Endothelial cell of umbilical vein (primary cell): ENCODE data around the gene NEK6. TPM values are rescaled to one million over a fixed set of nuclear protein-coding genes. Genes with fewer than 3 reads are reported as not detected.

Source experiments
- BruUV-seq: library from RNA; stranded (reverse); fragments of 400-500 nt; replicated peaks from 2 replicates; lab custom pipeline; 2021; lab: Mats Ljungman, UMichigan
- CTCF ChIA-PET: fragments of 300-600, 350-600 bp; sonication (Branson Sonifier 250); formaldehyde crosslinking; loops from one replicate; lab custom pipeline; 2021; ENCODE audit warnings: antibody characterized with exemption, inconsistent platforms; lab: Charles Lee
- POLR2A ChIA-PET: fragments of 300-600, 350-600 bp; sonication (Branson Sonifier 250); formaldehyde crosslinking; loops from one replicate; lab custom pipeline; 2021; ENCODE audit warnings: antibody characterized with exemption, inconsistent platforms; lab: Charles Lee
- DNase-seq: peaks from one replicate; pipeline ENCODE4 v3.0.0-alpha.2; 2011; ENCODE audit warnings: low read depth, low spot score
- FAIRE-seq: peaks from 2 replicates; lab custom pipeline; 2011; peaks lifted over from hg19 to GRCh38; lab: Jason Lieb, UNC
- H2AFZ ChIP-seq: 2 replicates; pipeline ENCODE4 v1.6.0; 2012; ENCODE audit warnings: low read depth, low read length, control low read depth, inconsistent platforms
- H3K27ac ChIP-seq: 2 replicates; pipeline ENCODE4 v1.5.1; 2011; ENCODE audit warnings: low read depth, mild to moderate bottlenecking, control low read depth, low read length, moderate library complexity; ENCODE audit not compliant: insufficient read depth
- H3K27me3 ChIP-seq, 2 experiments: 2 replicates each; pipeline versions ENCODE4 v1.6.0 to v1.6.1; 2011; ENCODE audit warnings: low read length in 2 of 2, mixed read lengths in 1 of 2; ENCODE audit not compliant: control insufficient read depth in 2 of 2, insufficient read depth in 2 of 2
- H3K36me3 ChIP-seq, 2 experiments: 2 replicates in 1 of 2; 3 replicates in 1 of 2; pipeline ENCODE4 v1.5.1; 2011; ENCODE audit warnings: low read length in 2 of 2, mild to moderate bottlenecking in 1 of 2, moderate library complexity in 1 of 2; ENCODE audit not compliant: control insufficient read depth in 2 of 2, insufficient read depth in 2 of 2; ENCODE audit errors: extremely low read depth in 1 of 2
- H3K4me1 ChIP-seq: 3 replicates; pipeline ENCODE4 v1.5.1; 2011; ENCODE audit warnings: mild to moderate bottlenecking, low read length; ENCODE audit not compliant: control insufficient read depth, insufficient read depth; ENCODE audit errors: extremely low read depth
- H3K4me2 ChIP-seq: 2 replicates; pipeline ENCODE4 v1.6.1; 2011; ENCODE audit warnings: low read length, control low read depth, mixed read lengths; ENCODE audit not compliant: insufficient read depth
- H3K4me3 ChIP-seq, 3 experiments: fragments of 200-600 bp in 1 of 3; sonication (generic), shearing (Covaris generic) in 1 of 3; replicated peaks in 1 of 3; 2 replicates each; pipeline ENCODE4 v1.5.1; 2011 to 2016; ENCODE audit warnings: control low read depth in 3 of 3, low read length in 3 of 3, mild to moderate bottlenecking in 2 of 3, inconsistent platforms in 1 of 3, low read depth in 1 of 3, moderate library complexity in 1 of 3; ENCODE audit not compliant: insufficient read depth in 1 of 3
- H3K79me2 ChIP-seq: 2 replicates; pipeline ENCODE4 v1.6.0; 2012; ENCODE audit warnings: low read length, inconsistent platforms; ENCODE audit not compliant: control insufficient read depth, insufficient read depth
- H3K9ac ChIP-seq: replicated peaks from 2 replicates; pipeline ENCODE3; 2011; ENCODE audit warnings: low read length, control low read depth; ENCODE audit not compliant: insufficient read depth; ENCODE audit errors: extremely low read depth
- H3K9me1 ChIP-seq: replicated peaks from 3 replicates; pipeline ENCODE4 v1.6.0; 2011; ENCODE audit warnings: mild to moderate bottlenecking, low read length; ENCODE audit not compliant: control insufficient read depth, insufficient read depth; ENCODE audit errors: extremely low read depth
- H3K9me3 ChIP-seq: replicated peaks from 2 replicates; pipeline ENCODE4 v1.5.1; 2012; ENCODE audit warnings: low read length, inconsistent platforms; ENCODE audit not compliant: control insufficient read depth, insufficient read depth
- H4K20me1 ChIP-seq: replicated peaks from 2 replicates; pipeline ENCODE3; 2011; ENCODE audit warnings: mild to moderate bottlenecking, low read length; ENCODE audit not compliant: control insufficient read depth, insufficient read depth; ENCODE audit errors: extremely low read depth
- EZH2 ChIP-seq: IDR thresholded peaks from 2 replicates; pipeline ENCODE4 v1.6.1; 2012; ENCODE audit warnings: borderline replicate concordance, low read depth, mild to moderate bottlenecking, moderate library complexity, low read length, inconsistent platforms; ENCODE audit not compliant: severe bottlenecking
- FOS ChIP-seq: IDR thresholded peaks from 2 replicates; pipeline ENCODE4 v1.6.1; 2011; ENCODE audit warnings: mild to moderate bottlenecking, low read length, moderate library complexity, borderline replicate concordance; ENCODE audit not compliant: insufficient read depth
- GATA2 ChIP-seq: IDR thresholded peaks from 2 replicates; pipeline ENCODE4 v1.7.0; 2011; ENCODE audit warnings: low read depth, mild to moderate bottlenecking, moderate library complexity, mixed read lengths, low read length; ENCODE audit not compliant: insufficient read length, insufficient read depth
- JUN ChIP-seq: IDR thresholded peaks from 2 replicates; pipeline ENCODE4 v1.6.1; 2011; ENCODE audit warnings: borderline replicate concordance, low read depth; ENCODE audit not compliant: insufficient read length, insufficient read depth
- MYC ChIP-seq: IDR thresholded peaks from one replicate; pipeline ENCODE4 v1.6.1; 2011; ENCODE audit warnings: mild to moderate bottlenecking, low read depth, low read length
- POLR2A ChIP-seq: IDR thresholded peaks from 2 replicates; pipeline ENCODE4 v1.6.1; 2012; ENCODE audit warnings: low read depth, mild to moderate bottlenecking, control low read depth, low read length
- POLR2AphosphoS5 ChIP-seq: IDR thresholded peaks from 2 replicates; pipeline ENCODE4 v1.6.1; 2012; ENCODE audit warnings: low read depth, mild to moderate bottlenecking, control low read depth, low read length, moderate library complexity; ENCODE audit not compliant: insufficient read depth
- dilution Hi-C: fragments of 300-500 bp; cut with MboI; formaldehyde crosslinking; loops from one replicate; pipeline ENCODE4 v1.15.0; 2019; ENCODE audit warnings: low sequenced_read_pairs; ENCODE audit not compliant: extremely low pct_ligation_motif_present
- intact Hi-C: fragments of 100-400 bp; cut with micrococcal nuclease; formaldehyde crosslinking; loops from one replicate; pipeline ENCODE4 v1.10.0; 2022
- polyA plus RNA-seq, 4 experiments: library from polyadenylated mRNA; depleted of rRNA in 3 of 4; stranded (reverse) in 3 of 4; unstranded in 1 of 4; fragments of >200 nt; gene quantifications; 2 replicates each; pipeline versions ENCODE4 v1.2.1 to v1.2.3, GENCODE V29; 2011 to 2012; ENCODE audit warnings: missing spikeins in 1 of 4
- total RNA-seq: library from RNA; stranded (reverse); gene quantifications from 2 replicates; pipeline ENCODE4 v1.2.3, GENCODE V29; 2021
- TF ChIP-seq, protein P1 (sequence below): IDR thresholded peaks from 2 replicates; pipeline ENCODE4 v1.6.1; 2011; ENCODE audit not compliant: insufficient read depth, insufficient read length
- TF ChIP-seq, protein P2 (sequence below), 2 donors: IDR thresholded peaks; 1 replicate in 1 of 2; 2 replicates in 1 of 2; pipeline ENCODE4 v1.5.1; 2011; ENCODE audit warnings: low read length in 2 of 2, mild to moderate bottlenecking in 2 of 2, moderate library complexity in 2 of 2, control low read depth in 1 of 2, inconsistent platforms in 1 of 2, low read depth in 1 of 2; ENCODE audit not compliant: insufficient read depth in 1 of 2; ENCODE audit errors: extremely low read depth in 1 of 2

The NEK6 gene
- total and polyA plus RNA-seq, 2 donors (not counting 3 experiments of a cell fraction or from before 2014, with no cell fraction given): 64.3 to 67.1 TPM

DNA sequence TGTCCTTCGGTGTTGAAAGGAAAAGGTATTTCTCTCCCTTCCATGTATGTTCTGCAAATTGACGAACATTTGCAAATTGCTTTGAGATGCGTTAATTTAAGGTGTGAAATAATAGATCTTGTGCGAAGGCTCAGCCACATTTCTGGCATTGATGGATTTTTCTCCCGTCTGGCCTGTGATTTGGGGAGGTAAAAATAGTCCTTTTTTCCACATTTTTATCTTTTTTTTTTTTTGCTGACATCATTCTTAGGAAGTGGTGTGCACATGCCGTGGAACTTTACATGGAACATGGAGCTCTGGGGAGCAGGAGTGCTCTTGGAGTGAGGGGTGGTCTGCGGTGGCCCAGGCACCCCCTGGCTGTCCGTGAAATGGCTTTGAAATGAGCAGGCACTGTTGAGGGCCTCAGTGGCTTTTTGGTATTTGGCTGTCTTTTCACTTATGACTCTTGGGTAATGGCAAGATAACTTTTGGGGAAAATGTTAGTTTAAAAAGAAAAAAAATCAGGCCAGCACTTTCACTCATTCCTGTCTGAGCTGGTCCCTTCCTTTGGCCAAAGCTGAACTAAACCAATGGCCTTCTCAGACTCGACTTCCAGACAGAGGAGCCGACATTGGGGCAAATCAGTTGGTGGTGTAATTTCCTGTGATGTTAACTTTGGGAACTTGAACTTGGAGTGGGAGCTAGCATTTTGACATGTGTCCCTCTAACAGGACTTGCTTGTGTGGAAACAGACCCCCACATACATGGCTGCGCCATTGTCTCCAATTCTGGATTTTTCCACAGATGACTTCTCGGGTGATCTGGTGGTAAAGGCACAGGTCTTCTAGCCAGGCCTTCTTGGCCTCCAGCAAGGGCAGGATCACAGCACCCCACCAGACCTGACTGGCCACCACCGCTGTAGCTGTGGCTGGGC, 4.2 kb downstream of the NEK6 start:
- H3K36me3 ChIP-seq: no peaks in the 10 kb centered on the region
- H3K27me3 ChIP-seq: no peaks in the 10 kb centered on the region
- no peaks in the 10 kb centered on the region for H3K9me3 ChIP-seq
- DNase-seq (peak; percentile 16), FAIRE-seq (no peak)
- dilution Hi-C loops (no loop called here), intact Hi-C loops (loop anchor here (1.0 to 5.0 kb wide), 2 partner anchors 35 to 150 kb away; no protein-coding TSS in a partner anchor)
- ChIA-PET POLR2A (no interaction called here), CTCF (interaction anchor here (0.6 to 1.0 kb wide), 2 partner anchors 9 to 129 kb away, joined by 3 read pairs; no protein-coding TSS in a partner anchor)
- peak overlapping the region; percentile 60 for H3K27ac ChIP-seq
- H4K20me1 ChIP-seq: no peaks in the 10 kb centered on the region
- peaks cover 83% of the 10 kb centered on the region for H3K79me2 ChIP-seq
- TF ChIP-seq MYC (no peak), POLR2AphosphoS5 (no peak), GATA2 (no peak), EZH2 (no peak), POLR2A (no peak), JUN (no peak), FOS (no peak)
- TF ChIP-seq, protein P1, sequence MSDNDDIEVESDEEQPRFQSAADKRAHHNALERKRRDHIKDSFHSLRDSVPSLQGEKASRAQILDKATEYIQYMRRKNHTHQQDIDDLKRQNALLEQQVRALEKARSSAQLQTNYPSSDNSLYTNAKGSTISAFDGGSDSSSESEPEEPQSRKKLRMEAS: no peak
- TF ChIP-seq, protein P2, sequence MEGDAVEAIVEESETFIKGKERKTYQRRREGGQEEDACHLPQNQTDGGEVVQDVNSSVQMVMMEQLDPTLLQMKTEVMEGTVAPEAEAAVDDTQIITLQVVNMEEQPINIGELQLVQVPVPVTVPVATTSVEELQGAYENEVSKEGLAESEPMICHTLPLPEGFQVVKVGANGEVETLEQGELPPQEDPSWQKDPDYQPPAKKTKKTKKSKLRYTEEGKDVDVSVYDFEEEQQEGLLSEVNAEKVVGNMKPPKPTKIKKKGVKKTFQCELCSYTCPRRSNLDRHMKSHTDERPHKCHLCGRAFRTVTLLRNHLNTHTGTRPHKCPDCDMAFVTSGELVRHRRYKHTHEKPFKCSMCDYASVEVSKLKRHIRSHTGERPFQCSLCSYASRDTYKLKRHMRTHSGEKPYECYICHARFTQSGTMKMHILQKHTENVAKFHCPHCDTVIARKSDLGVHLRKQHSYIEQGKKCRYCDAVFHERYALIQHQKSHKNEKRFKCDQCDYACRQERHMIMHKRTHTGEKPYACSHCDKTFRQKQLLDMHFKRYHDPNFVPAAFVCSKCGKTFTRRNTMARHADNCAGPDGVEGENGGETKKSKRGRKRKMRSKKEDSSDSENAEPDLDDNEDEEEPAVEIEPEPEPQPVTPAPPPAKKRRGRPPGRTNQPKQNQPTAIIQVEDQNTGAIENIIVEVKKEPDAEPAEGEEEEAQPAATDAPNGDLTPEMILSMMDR (IDR thresholded peaks at IDR 0.05; ENCODE audit: extremely low read depth in 1 of 2, insufficient read depth in 1 of 2, low read depth in 1 of 2, low read length in 2 of 2): no peak
- no TSS peak for BruUV-seq
- no peaks in the 10 kb centered on the region for H3K9me1 ChIP-seq
- H3K4me3 ChIP-seq: peak overlapping the region in 1 of 3 experiments; percentile 0
- H3K4me1 ChIP-seq: peaks cover 62% of the 10 kb centered on the region
- no peak overlapping the region for H2AFZ ChIP-seq
- H3K4me2 ChIP-seq: peak overlapping the region; percentile 69
- peak overlapping the region; percentile 32 for H3K9ac ChIP-seq
